Spleen (tissue), 11 donors: ENCODE data around the gene ZNF766. TPM values are rescaled to one million over a fixed set of nuclear protein-coding genes. Genes with fewer than 3 reads are reported as not detected.

Experiments used
- DNase-seq: peaks from one replicate; pipeline ENCODE4 v3.0.0-alpha.2; 2020
- H3K27ac ChIP-seq, 8 donors: fragments of 200-600 bp; sonication (generic) in 7 of 8; 1 replicate in 4 of 8; 2 replicates in 4 of 8; pipeline versions ENCODE4 v1.5.0 to v1.8.0; 2016 to 2021; ENCODE audit warnings: inconsistent platforms in 4 of 8, mild to moderate bottlenecking in 4 of 8, moderate library complexity in 1 of 8
- H3K27me3 ChIP-seq, 7 donors: fragments of 200-600 bp; sonication (generic) in 6 of 7; replicated peaks in 1 of 7; 1 replicate in 4 of 7; 2 replicates in 3 of 7; pipeline versions ENCODE4 v1.5.0 to v1.8.0; 2016 to 2021; ENCODE audit warnings: inconsistent platforms in 3 of 7, mild to moderate bottlenecking in 1 of 7
- H3K36me3 ChIP-seq, 6 donors: fragments of 200-600 bp; sonication (generic) in 5 of 6; 1 replicate in 4 of 6; 2 replicates in 2 of 6; pipeline versions ENCODE4 v1.5.0 to v1.8.0; 2016 to 2021; ENCODE audit warnings: inconsistent platforms in 2 of 6
- H3K4me1 ChIP-seq, 6 donors: fragments of 200-600 bp; sonication (generic) in 5 of 6; 1 replicate in 3 of 6; 2 replicates in 3 of 6; pipeline versions ENCODE4 v1.5.0 to v1.8.0; 2016 to 2021; ENCODE audit warnings: inconsistent platforms in 3 of 6
- H3K4me3 ChIP-seq, 8 donors: fragments of 200-600 bp; sonication (generic) in 7 of 8; 1 replicate in 4 of 8; 2 replicates in 4 of 8; pipeline versions ENCODE4 v1.5.0 to v1.8.0; 2016 to 2021; ENCODE audit warnings: inconsistent platforms in 4 of 8, mild to moderate bottlenecking in 4 of 8, moderate library complexity in 2 of 8
- H3K9me3 ChIP-seq, 8 donors: fragments of 200-600 bp; sonication (generic) in 7 of 8; 1 replicate in 4 of 8; 2 replicates in 4 of 8; pipeline versions ENCODE4 v1.5.0 to v1.8.0; 2016 to 2021; ENCODE audit warnings: inconsistent platforms in 4 of 8
- POLR2A ChIP-seq, 3 donors: fragments of 450-650 bp; IDR thresholded peaks; one replicate each; pipeline ENCODE4 v1.5.1; 2017; ENCODE audit warnings: antibody characterized with exemption in 3 of 3, mild to moderate bottlenecking in 1 of 3
- POLR2AphosphoS5 ChIP-seq, 3 donors: sonication (generic); formaldehyde crosslinking; IDR thresholded peaks; one replicate each; pipeline ENCODE4 v1.5.1; 2017; ENCODE audit warnings: antibody characterized with exemption in 3 of 3
- WGBS, 5 donors: extraction: QIAGEN DNeasy Blood & Tissue Kit in 3 of 5; methylation state at CpG; one replicate each; pipeline versions ENCODE4 v1.1.5 to v1.1.7; 2013 to 2018; 5-methylcytosine and 5-hydroxymethylcytosine counted together
- intact Hi-C: fragments of 100-400 bp; cut with DNase I; formaldehyde crosslinking; loops from one replicate; pipeline ENCODE4 v1.15.0; 2023; ENCODE audit warnings: low total_unique reads
- microRNA-seq, 3 donors: library from miRNA; unstranded; fragments of <30 nt; microRNA quantifications; one replicate each; pipeline versions ENCODE4 to v1.1.0, GENCODE V29; 2019 to 2020
- polyA plus RNA-seq, 3 donors: library from polyadenylated mRNA; stranded (reverse); fragments of 200-250 nt; gene quantifications; one replicate each; pipeline ENCODE4 v1.2.1, GENCODE V29; 2013
- small RNA-seq, 4 donors: library from RNA; depleted of rRNA; stranded (forward); fragments of <200 nt; gene quantifications; one replicate each; pipeline ENCODE3, GENCODE V24; 2016
- total RNA-seq, 7 donors: library from RNA; depleted of rRNA in 3 of 7; stranded (reverse); fragments of >200 nt in 3 of 7; fragmentation: NEBNext Ultra II Directional in 4 of 7; extraction: Animal tissue kit (Norgen Biotek cat#: 25700) in 4 of 7; gene quantifications; one replicate each; pipeline versions ENCODE4 v1.1.0 to v1.2.1, GENCODE V29; 2016 to 2021
- TF ChIP-seq, protein P1 (sequence below), 11 experiments: fragments of 200-600 bp in 7 of 11; fragments of 450-650 bp in 4 of 11; sonication (generic) in 4 of 11; IDR thresholded peaks in 8 of 11; conservative IDR thresholded peaks in 3 of 11; 1 replicate in 7 of 11; 2 replicates in 4 of 11; pipeline versions ENCODE4 v1.4.0 to v1.8.0; 2016 to 2021; ENCODE audit warnings: antibody characterized with exemption in 11 of 11, inconsistent platforms in 4 of 11, mild to moderate bottlenecking in 1 of 11
- donor health status: healthy with polysubstance abuse.
- donor health status: DM: no; HTN: no; CAD: no; lungs with moderate emphysema.
- donor health status: DM: no; HTN: no; CAD: no.
- donor health status: Bipolar disorder and iron deficiency.
- donor health status: healthy.
- donor health status: DM: no; HTN: no; CAD: no.
- donor health status: DM: yes; HTN: yes; CAD: no.

Gene ZNF766
- total and polyA plus RNA-seq, 10 donors, result 4.2 to 24.9 (median 14.4) TPM

- no peak for DNase-seq
- intact Hi-C loops, result no loop called here
- Histone ChIP-seq H3K27ac (no peak overlapping the region), H3K4me1 (peaks cover 0 to 5% (median 0%) of the 10 kb centered on the region in 6 donors), H3K4me3 (no peak overlapping the region), H3K36me3 (peaks cover 0 to 15% (median 4%) of the 10 kb centered on the region in 6 donors), H3K9me3 (peaks cover 0 to 95% (median 33%) of the 10 kb centered on the region in 8 donors), H3K27me3 (no peaks in the 10 kb centered on the region)
- WGBS, 5 donors, result 29 to 56% (median 37%) methylated on average over 8 of the region's 8 CpGs
- TF ChIP-seq POLR2A (IDR thresholded peaks at IDR 0.05), result no peak
- TF ChIP-seq, protein P1, sequence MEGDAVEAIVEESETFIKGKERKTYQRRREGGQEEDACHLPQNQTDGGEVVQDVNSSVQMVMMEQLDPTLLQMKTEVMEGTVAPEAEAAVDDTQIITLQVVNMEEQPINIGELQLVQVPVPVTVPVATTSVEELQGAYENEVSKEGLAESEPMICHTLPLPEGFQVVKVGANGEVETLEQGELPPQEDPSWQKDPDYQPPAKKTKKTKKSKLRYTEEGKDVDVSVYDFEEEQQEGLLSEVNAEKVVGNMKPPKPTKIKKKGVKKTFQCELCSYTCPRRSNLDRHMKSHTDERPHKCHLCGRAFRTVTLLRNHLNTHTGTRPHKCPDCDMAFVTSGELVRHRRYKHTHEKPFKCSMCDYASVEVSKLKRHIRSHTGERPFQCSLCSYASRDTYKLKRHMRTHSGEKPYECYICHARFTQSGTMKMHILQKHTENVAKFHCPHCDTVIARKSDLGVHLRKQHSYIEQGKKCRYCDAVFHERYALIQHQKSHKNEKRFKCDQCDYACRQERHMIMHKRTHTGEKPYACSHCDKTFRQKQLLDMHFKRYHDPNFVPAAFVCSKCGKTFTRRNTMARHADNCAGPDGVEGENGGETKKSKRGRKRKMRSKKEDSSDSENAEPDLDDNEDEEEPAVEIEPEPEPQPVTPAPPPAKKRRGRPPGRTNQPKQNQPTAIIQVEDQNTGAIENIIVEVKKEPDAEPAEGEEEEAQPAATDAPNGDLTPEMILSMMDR (IDR thresholded peaks at IDR 0.05 in 8 of 11, conservative IDR thresholded peaks at IDR 0.05 in 3 of 11), result peak; percentile 27 to 74 (median 61)
- peak in 2 of 3 donors; percentile 25 to 56 for TF ChIP-seq POLR2AphosphoS5 (IDR thresholded peaks at IDR 0.05)
Observed at GRCh38 chr19:52343548-52343947, 74.2 kb downstream of the ZNF766 start.

GRCh38 chr19:52345162-52345561 lies 75.8 kb downstream of the ZNF766 start:
- peaks cover 0 to 97% (median 37%) of the 10 kb centered on the region in 8 donors for H3K9me3 ChIP-seq
- H3K27me3 ChIP-seq, result no peaks in the 10 kb centered on the region
- H3K27ac ChIP-seq, result no peak overlapping the region
- intact Hi-C loops, result no loop called here
- TF ChIP-seq POLR2AphosphoS5 (IDR thresholded peaks at IDR 0.05) (no peak), POLR2A (IDR thresholded peaks at IDR 0.05) (no peak)
- TF ChIP-seq, protein P1 (IDR thresholded peaks at IDR 0.05 in 8 of 11, conservative IDR thresholded peaks at IDR 0.05 in 3 of 11), result no peak
- 88 to 93% (median 89%) methylated on average over 6 of the region's 6 CpGs for whole genome bisulfite sequencing, 5 donors
- H3K36me3 ChIP-seq, result peaks cover 0 to 28% (median 15%) of the 10 kb centered on the region in 6 donors
- no peak for DNase-seq
- no peak overlapping the region for H3K4me3 ChIP-seq
- H3K4me1 ChIP-seq, result peaks cover 0 to 5% (median 0%) of the 10 kb centered on the region in 6 donors

Small RNA genes within 50 kb of the gene (microRNA-seq; reads per million reads assigned to microRNA genes)
- gene MIR643 (2.0 to 6.9 (median 5.3) reads per million in 3 donors), gene MIR6801 (0 reads per million in 3 donors)

Small RNA genes within 50 kb of the gene (small RNA-seq; reads per million reads assigned to genes)
- gene MIR643 (0 to 0.35 (median 0) reads per million in 4 donors), gene MIR6801 (0 reads per million in 4 donors), gene RF00019 (0 reads per million in 4 donors)

Other genes starting within 250 kb of the ZNF766 start
- gene ZNF614, start 241.2 kb upstream of the ZNF766 start, total RNA-seq, result 10 to 100 TPM in 3 of 7 donors, 1 to 10 TPM in 4; 6.3 to 10.9 (median 9.4) TPM
- 1 to 10 TPM; 3.0 to 4.1 (median 4.1) TPM for gene ZNF614, start 241.2 kb upstream of the ZNF766 start, polyA plus RNA-seq
- gene ZNF432, start 220.7 kb upstream of the ZNF766 start, total RNA-seq, result 10 to 100 TPM in 6 of 7 donors, 1 to 10 TPM in 1; 9.1 to 20.8 (median 11.6) TPM
- gene ZNF432, start 220.7 kb upstream of the ZNF766 start, polyA plus RNA-seq, result 10 to 100 TPM in 1 of 3 donors, 1 to 10 TPM in 2; 4.5 to 10.6 (median 7.2) TPM
- gene ZNF841, start 173.8 kb upstream of the ZNF766 start, total RNA-seq, result 10 to 100 TPM; 19.6 to 39.9 (median 29.1) TPM
- gene ZNF841, start 173.8 kb upstream of the ZNF766 start, polyA plus RNA-seq, result 10 to 100 TPM in 2 of 3 donors, 1 to 10 TPM in 1; 6.0 to 15.0 (median 13.3) TPM
- 10 to 100 TPM in 4 of 7 donors, 1 to 10 TPM in 3; 7.5 to 22.6 (median 10.3) TPM for gene ZNF616, start 129.6 kb upstream of the ZNF766 start, total RNA-seq
- 1 to 10 TPM; 1.3 to 2.1 (median 2.1) TPM for gene ZNF616, start 129.6 kb upstream of the ZNF766 start, polyA plus RNA-seq
- gene ZNF836, start 98.0 kb upstream of the ZNF766 start, total RNA-seq, result 10 to 100 TPM; 16.7 to 26.8 (median 21.0) TPM
- 1 to 10 TPM; 4.9 to 7.6 (median 7.3) TPM for gene ZNF836, start 98.0 kb upstream of the ZNF766 start, polyA plus RNA-seq
- gene PPP2R1A, start 79.5 kb upstream of the ZNF766 start, total RNA-seq, result 100 to 1,000 TPM; 148 to 200 (median 178) TPM
- gene PPP2R1A, start 79.5 kb upstream of the ZNF766 start, polyA plus RNA-seq, result 100 to 1,000 TPM in 1 of 3 donors, 10 to 100 TPM in 2; 81.1 to 103 (median 99.2) TPM
- 10 to 100 TPM in 5 of 7 donors, 1 to 10 TPM in 2; 9.1 to 17.2 (median 13.4) TPM for gene ZNF480, start 27.6 kb downstream of the ZNF766 start, total RNA-seq
- gene ZNF480, start 27.6 kb downstream of the ZNF766 start, polyA plus RNA-seq, result 10 to 100 TPM in 1 of 3 donors, 1 to 10 TPM in 2; 5.4 to 10.6 (median 9.2) TPM
- gene ZNF610, start 66.7 kb downstream of the ZNF766 start, total RNA-seq, result 1 to 10 TPM; 1.3 to 6.4 (median 2.3) TPM
- gene ZNF610, start 66.7 kb downstream of the ZNF766 start, polyA plus RNA-seq, result 1 to 10 TPM in 2 of 3 donors, under 1 TPM in 1; 0.91 to 1.5 (median 1.5) TPM
- 10 to 100 TPM; 18.8 to 31.7 (median 21.2) TPM for gene ZNF880, start 100.3 kb downstream of the ZNF766 start, total RNA-seq
- gene ZNF880, start 100.3 kb downstream of the ZNF766 start, polyA plus RNA-seq, result 10 to 100 TPM; 14.8 to 21.9 (median 18.6) TPM
- 10 to 100 TPM; 23.8 to 38.1 (median 28.7) TPM for gene ZNF528, start 128.3 kb downstream of the ZNF766 start, total RNA-seq
- gene ZNF528, start 128.3 kb downstream of the ZNF766 start, polyA plus RNA-seq, result 1 to 10 TPM; 6.9 to 8.3 (median 7.9) TPM
- gene ZNF534, start 159.6 kb downstream of the ZNF766 start, total RNA-seq, result not detected
- under 1 TPM in 1 of 3 donors, not detected in 2; 0.11 TPM for gene ZNF534, start 159.6 kb downstream of the ZNF766 start, polyA plus RNA-seq
- 1 to 10 TPM; 3.2 to 4.1 (median 3.6) TPM for gene ZNF578, start 184.0 kb downstream of the ZNF766 start, total RNA-seq
- 1 to 10 TPM in 2 of 3 donors, under 1 TPM in 1; 0.85 to 2.8 (median 1.9) TPM for gene ZNF578, start 184.0 kb downstream of the ZNF766 start, polyA plus RNA-seq